NCI-H446 treated with DMSO at 0.1 percent for 48 hours (cell line): ENCODE measurements around the gene ZNF423.
"Not testable (repeated sequence)": the region's sequence is repeated elsewhere in the genome, so short reads cannot be mapped to it uniquely, and the experiment has no call there.

Experiments used
- DNase-seq: peaks from one replicate; lab custom pipeline; 2025; lab: John Stamatoyannopoulos, UW

The ZNF423 gene

GRCh38 chr16:49510654-49511305 lies 345.1 kb downstream of the ZNF423 start:
- peak; percentile 81 for DNase-seq

DNA sequence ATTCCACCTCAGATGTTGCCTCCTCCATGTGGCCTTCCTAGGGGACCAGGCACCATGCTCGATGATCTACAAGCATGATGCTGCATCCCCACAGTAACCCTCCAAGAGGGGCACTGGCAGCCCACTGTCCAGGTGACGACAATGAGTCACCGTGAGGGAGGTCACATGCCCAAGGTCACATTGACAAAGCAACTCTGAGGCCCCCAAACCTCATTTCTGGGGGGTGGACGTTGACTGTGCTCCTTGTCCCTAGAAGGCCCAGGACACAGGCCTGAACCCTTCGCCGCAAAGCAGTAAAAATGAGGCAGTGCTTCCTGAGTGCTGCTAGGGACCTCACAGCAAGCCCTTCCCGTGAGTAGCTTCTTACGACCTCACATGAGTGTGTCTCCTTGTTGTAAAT lies 345.8 kb downstream of the ZNF423 start:
- DNase-seq: no peak

DNA sequence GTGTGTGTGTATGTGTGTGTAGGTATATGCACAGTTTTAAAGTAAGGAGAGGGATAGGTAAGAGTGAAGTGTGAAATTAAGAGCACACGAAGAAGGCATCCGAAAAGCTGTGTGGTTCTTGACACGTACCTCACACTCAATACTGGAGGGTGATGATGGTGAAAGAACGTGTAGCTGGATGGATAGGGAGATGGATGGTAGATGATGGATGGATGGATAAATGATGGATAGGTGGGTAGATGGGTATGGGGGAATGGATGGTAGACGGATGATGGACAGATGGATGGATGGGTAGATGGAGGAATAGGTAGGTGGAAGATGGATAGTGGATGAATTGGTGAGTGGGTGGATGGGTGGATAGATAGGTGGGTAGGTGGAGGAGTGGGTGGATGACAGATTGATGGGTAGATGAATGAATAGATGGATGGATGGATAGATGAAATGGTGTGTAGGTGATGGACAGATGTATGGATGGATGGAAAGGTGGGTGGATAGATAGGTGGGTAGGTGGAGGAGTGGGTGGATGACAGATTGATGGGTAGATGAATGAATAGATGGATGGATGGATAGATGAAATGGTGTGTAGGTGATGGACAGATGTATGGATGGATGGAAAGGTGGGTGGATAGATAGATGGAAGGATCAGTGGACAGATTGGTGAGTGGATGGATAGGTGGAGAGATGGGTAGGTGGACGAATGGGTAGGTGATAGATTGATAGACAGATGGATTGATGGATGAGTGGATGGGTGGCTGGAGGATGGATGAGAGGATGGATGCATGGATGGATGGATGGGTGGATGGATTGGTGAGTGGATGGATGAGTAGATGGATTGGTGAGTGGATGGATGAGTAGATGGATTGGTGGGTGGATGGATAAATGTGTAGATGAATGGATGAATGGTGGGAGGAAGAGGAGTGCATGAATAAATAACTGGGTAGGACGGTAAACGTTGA lies 349.6 kb downstream of the ZNF423 start:
- not testable (repeated sequence) for DNase-seq

GRCh38 chr16:49505556-49505955 lies 350.4 kb downstream of the ZNF423 start:
- no peak for DNase-seq

DNA sequence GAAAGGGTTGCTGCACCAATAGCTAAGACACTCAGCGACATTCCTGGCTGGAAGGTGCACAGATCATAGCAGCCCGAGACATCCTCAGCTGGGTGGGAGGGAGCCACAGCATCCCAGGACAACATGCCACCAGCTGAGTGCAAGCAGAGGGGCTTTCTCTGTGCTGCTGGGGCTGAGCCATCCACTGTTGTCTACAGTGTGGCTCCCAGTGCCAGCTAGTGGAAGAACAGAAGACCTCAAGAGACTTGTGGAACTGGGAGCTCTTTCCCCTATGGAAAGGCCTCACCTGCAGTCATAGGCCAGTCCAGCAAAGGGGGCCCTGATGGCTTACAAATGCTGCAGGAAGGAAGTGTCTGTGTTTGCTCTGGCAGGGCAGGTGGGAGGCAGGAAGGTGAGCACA lies 351.3 kb downstream of the ZNF423 start:
- DNase-seq: no peak

DNA sequence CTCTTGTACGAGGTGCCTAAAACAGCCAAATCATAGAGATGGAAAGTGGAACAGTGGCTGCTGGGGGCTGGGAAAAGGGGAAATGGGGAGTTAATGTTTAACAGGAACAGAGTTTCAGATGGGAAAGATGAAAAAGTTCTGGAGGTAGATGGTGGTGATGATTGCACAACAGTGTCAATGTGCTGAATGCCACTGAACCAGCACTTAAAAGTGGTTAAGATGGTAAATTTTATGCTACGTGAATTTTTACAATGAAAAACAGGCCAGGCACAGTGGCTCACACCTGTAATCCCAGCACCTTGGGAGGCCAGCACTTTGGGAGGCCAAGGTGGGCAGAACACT lies 351.9 kb downstream of the ZNF423 start:
- DNase-seq: no peak

DNA sequence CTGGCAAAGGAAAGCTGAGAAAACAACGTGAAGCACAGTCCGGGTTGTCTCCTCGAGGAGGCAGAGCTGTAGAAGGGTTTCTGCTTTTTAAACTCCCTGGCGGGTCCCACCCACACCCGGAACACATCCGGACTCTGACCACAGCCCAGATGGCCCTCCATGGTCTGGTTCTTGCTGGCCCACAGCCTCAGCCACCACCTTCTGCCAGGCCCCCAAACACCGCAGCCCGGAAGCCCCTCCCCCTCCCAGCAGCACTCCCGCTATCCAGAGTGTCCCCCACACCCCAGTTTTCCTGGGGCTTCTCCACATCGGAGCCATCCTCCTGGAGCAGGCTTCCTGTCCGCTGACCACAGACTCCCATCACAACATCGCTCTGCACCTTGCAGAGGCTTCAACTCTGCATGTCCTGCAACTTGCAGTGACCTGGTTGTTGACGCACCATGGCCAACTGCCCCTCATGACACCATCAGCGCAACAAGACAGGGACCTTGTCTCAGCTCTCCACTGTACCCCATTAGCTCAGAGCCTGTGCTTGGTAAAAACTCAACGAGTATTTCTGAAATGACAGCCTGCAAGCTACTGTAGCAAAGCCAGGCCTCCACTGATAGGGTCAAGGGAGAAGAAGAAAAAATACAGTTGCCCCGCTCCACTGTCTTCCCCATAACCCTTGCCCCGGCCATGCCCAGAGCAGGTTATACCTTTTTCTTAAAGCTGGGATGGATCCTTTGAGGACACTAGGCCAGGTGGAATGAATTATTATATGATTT lies 352.5 kb downstream of the ZNF423 start:
- no peak for DNase-seq

- no peak for DNase-seq
Measured at GRCh38 chr16:49502136-49502881, 353.6 kb downstream of the ZNF423 start.

- no peak for DNase-seq
Measured at GRCh38 chr16:49499869-49500610, 355.9 kb downstream of the ZNF423 start.

DNA sequence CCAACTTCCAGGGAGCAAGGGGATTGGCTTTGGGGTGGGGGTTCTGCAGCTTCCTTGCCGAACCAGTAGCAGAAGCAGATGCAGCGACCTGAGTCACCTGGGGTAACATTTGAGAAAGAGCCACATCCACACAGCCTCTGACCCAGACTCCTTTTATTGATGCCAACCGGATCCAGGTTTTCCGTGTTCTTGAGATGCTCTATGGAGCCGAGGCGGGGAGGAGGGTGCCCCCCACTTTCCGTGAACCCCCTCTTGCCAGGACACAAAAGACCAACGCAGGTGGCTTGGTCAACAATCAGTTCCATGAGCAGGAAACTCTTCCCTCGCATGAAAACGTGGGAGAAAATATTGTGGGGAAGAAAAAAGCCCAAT lies 356.5 kb downstream of the ZNF423 start:
- no peak for DNase-seq

- DNase-seq: peak; percentile 88
Measured at GRCh38 chr16:49498666-49499413, 357.1 kb downstream of the ZNF423 start.

- DNase-seq: peak; percentile 84
Measured at GRCh38 chr16:49498264-49498663, 357.6 kb downstream of the ZNF423 start.

GRCh38 chr16:49497466-49497865 lies 358.4 kb downstream of the ZNF423 start:
- no peak for DNase-seq

- DNase-seq: no peak
Measured at GRCh38 chr16:49496656-49497055, 359.3 kb downstream of the ZNF423 start.

DNA sequence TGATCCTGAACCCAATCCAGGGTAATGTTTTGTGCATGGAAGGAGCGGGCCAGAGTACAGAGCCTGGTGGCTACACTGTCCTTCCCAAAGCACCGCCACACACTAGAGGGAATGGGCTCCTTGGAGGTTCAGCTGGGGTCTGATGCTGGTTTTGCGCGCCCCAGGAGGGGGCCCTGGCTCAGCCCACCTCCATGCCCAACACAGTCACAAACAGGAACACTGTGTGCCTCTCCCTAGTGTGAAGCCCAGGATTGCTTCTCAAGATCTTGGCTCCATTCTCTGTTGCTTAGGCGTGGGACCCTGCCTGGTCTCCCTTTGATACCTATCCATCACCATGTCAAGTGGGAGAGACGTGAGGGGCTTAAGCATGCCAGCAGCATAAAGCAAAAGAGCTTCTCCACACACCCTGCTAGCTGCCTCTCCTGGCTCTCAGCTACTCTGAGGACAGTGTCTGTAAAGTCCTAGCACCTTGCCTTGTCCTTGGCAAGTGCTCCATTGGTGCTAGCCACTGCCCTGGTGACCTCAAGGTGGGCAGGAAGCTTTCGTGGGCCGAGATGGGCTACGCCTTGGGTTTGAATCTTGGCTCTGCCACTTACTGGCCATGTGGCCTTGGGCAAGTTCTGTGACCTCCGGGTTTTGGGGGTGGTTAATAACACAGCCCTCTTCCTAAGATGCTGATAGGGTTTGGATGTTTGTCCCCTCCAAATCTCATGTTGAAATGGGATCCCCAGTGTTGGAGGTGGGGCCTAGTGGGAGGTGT lies 360.1 kb downstream of the ZNF423 start:
- DNase-seq: no peak

GRCh38 chr16:49494891-49495566 lies 360.9 kb downstream of the ZNF423 start:
- DNase-seq: no peak

- DNase-seq: no peak
Measured at GRCh38 chr16:49494474-49494873, 361.4 kb downstream of the ZNF423 start.

DNA sequence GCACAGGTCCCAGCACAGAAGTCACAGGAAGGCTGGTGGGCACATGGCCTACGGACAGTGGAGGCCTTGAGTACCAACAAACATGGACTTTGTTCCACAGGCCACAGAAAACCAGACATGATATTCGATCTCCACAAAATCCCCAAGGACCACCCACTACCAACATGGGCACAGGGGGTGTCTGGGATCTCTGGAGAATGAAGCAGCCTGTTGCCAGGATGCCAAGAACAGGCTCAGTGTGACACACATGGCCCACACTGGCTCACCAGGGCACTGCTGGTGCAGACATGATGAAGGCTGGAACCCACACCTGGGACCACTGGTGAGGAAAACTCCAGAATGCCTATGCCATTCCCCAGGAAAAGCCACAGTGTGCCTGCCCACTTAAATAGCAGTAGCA lies 362.1 kb downstream of the ZNF423 start:
- DNase-seq: no peak
